ENCODE results near the gene KIF1B.

KIF1B gene

DNA sequence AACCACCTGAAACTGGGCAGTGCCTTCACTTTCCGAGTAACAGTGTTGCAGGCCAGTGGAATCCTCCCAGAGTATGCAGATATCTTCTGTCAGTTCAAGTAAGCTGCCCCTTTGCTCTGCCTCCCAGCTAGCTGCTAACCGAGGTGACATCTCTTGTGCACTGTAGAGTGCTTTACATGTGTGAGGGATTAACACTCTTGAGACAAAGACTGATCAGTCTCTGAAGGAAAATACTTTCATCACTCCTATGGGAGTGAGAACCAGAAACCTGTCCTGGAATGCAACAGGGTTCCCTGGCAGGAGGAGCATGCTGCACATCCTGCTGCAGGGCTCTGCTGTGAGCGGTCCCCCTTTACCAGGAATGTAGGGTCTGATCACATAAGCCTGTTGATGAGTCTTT lies 127.1 kb downstream of the KIF1B start:
- peaks cover 20 to 87% of the 10 kb centered on the region in 2 donors for H3K36me3 ChIP-seq (replicated peaks in 1 of 2; ENCODE audit: control insufficient read depth in 2 of 2, insufficient read depth in 2 of 2, low read length in 2 of 2)
- H2BK120ac ChIP-seq (ENCODE audit: low read depth, low read length): no peak overlapping the region
- DNase-seq (ENCODE audit: low spot score): no peak
- H3K4me2 ChIP-seq (ENCODE audit: insufficient read depth, low read length, poor library complexity, severe bottlenecking): no peak overlapping the region
- no peak overlapping the region for H2BK12ac ChIP-seq (ENCODE audit: low read length)
- H3K9me3 ChIP-seq (replicated peaks in 1 of 2; ENCODE audit: control insufficient read depth in 2 of 2, insufficient read depth in 1 of 2, low read depth in 1 of 2, low read length in 2 of 2): no peaks in the 10 kb centered on the region
- no peak overlapping the region for H4K91ac ChIP-seq (ENCODE audit: low read depth, low read length, poor library complexity)
- H3K4me1 ChIP-seq (ENCODE audit: control insufficient read depth in 2 of 2, insufficient read depth in 1 of 2, low read depth in 1 of 2, low read length in 2 of 2): peaks cover 1 to 9% of the 10 kb centered on the region in 2 donors
- H3K9ac ChIP-seq (ENCODE audit: low read depth, low read length, poor library complexity): no peak overlapping the region
- H3K4ac ChIP-seq (ENCODE audit: low read length): no peak overlapping the region
- no peaks in the 10 kb centered on the region for H3K27me3 ChIP-seq (ENCODE audit: control insufficient read depth in 3 of 3, insufficient read depth in 3 of 3, low read depth in 1 of 3, low read length in 3 of 3)
- H3K23ac ChIP-seq (ENCODE audit: low read depth, low read length, poor library complexity): no peak overlapping the region
- no peak overlapping the region for H4K8ac ChIP-seq (ENCODE audit: low read depth, low read length)
- no peak overlapping the region for H2AK5ac ChIP-seq (ENCODE audit: low read depth, low read length)
- H3K4me3 ChIP-seq (ENCODE audit: low read length in 2 of 2): no peak overlapping the region
- no CpG with 5 or more reads among the region's 3 CpGs for WGBS, 2 donors (ENCODE audit: extremely low coverage in 2 of 2, insufficient read length in 2 of 2, insufficient replicate concordance in 1 of 2)
- no peak overlapping the region for H2BK15ac ChIP-seq (ENCODE audit: low read length)
- H3K18ac ChIP-seq (ENCODE audit: low read length): no peak overlapping the region
- H2BK5ac ChIP-seq (ENCODE audit: low read length): no peak overlapping the region
- H3K79me1 ChIP-seq (ENCODE audit: low read depth, low read length): peaks cover 2% of the 10 kb centered on the region
- no peak overlapping the region for H3K14ac ChIP-seq (ENCODE audit: low read length)
- H2AFZ ChIP-seq (ENCODE audit: low read length): no peak overlapping the region
- no peak overlapping the region for H3K27ac ChIP-seq (replicated peaks; ENCODE audit: low read length)

DNA sequence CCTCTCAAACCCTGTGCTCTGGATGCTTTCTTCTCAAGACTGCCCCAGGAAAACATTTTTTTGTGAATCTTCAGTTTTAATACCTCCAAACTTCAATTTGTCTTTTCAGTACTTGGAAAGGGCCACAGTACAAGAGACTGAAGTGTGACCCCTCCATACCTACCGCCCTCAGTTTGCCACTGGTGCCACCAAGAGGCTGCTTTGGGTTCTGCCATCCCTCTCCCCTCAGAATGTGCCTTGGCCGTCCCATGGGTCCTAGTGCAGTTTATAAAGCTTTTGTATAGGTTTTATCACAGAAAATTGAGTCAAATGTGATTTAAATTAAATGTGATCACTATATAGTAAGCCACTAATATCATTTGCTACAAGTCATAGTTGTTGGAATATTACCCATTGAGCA lies 127.7 kb downstream of the KIF1B start:
- Histone ChIP-seq H2BK15ac (ENCODE audit: low read length) (no peak overlapping the region), H4K91ac (ENCODE audit: low read depth, low read length, poor library complexity) (no peak overlapping the region), H3K27me3 (ENCODE audit: control insufficient read depth in 3 of 3, insufficient read depth in 3 of 3, low read depth in 1 of 3, low read length in 3 of 3) (no peaks in the 10 kb centered on the region), H3K23ac (ENCODE audit: low read depth, low read length, poor library complexity) (no peak overlapping the region), H3K18ac (ENCODE audit: low read length) (no peak overlapping the region), H3K4me1 (ENCODE audit: control insufficient read depth in 2 of 2, insufficient read depth in 1 of 2, low read depth in 1 of 2, low read length in 2 of 2) (peaks cover 1 to 9% of the 10 kb centered on the region in 2 donors), H4K8ac (ENCODE audit: low read depth, low read length) (no peak overlapping the region), H2BK12ac (ENCODE audit: low read length) (no peak overlapping the region), H2AFZ (ENCODE audit: low read length) (no peak overlapping the region), H3K36me3 (replicated peaks in 1 of 2; ENCODE audit: control insufficient read depth in 2 of 2, insufficient read depth in 2 of 2, low read length in 2 of 2) (peaks cover 20 to 93% of the 10 kb centered on the region in 2 donors), H3K4me3 (ENCODE audit: low read length in 2 of 2) (no peak overlapping the region), H3K14ac (ENCODE audit: low read length) (no peak overlapping the region), H3K4me2 (ENCODE audit: insufficient read depth, low read length, poor library complexity, severe bottlenecking) (no peak overlapping the region), H2BK120ac (ENCODE audit: low read depth, low read length) (no peak overlapping the region), H3K27ac (replicated peaks; ENCODE audit: low read length) (no peak overlapping the region), H3K4ac (ENCODE audit: low read length) (no peak overlapping the region), H3K9ac (ENCODE audit: low read depth, low read length, poor library complexity) (no peak overlapping the region), H2AK5ac (ENCODE audit: low read depth, low read length) (no peak overlapping the region), H3K79me1 (ENCODE audit: low read depth, low read length) (peaks cover 2% of the 10 kb centered on the region), H3K9me3 (replicated peaks in 1 of 2; ENCODE audit: control insufficient read depth in 2 of 2, insufficient read depth in 1 of 2, low read depth in 1 of 2, low read length in 2 of 2) (no peaks in the 10 kb centered on the region), H2BK5ac (ENCODE audit: low read length) (no peak overlapping the region)
- no CpG with 5 or more reads among the region's 2 CpGs for WGBS, 2 donors (ENCODE audit: extremely low coverage in 2 of 2, insufficient read length in 2 of 2, insufficient replicate concordance in 1 of 2)
- peak; percentile 21 for DNase-seq (ENCODE audit: low spot score)

DNA sequence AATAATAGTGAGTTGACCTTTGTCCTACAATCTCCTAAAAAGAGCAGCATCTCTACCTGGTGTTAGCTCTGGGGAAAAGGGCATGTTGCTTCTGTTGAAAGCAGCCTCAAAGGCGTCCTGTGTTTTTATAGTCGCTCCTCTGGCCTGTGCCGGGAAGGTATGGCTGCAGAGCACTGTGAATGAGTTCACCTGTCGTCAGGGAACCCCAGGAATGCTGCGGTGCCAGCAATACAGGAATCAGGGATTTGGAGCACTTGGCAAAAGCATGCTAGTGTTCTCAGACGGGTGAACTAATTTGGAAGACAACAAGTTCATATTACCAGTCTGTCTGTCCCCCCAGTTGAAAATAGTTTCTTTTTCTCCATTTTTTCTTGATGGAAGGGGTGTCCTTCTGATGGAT lies 128.2 kb downstream of the KIF1B start:
- Histone ChIP-seq H3K9ac (ENCODE audit: low read depth, low read length, poor library complexity) (no peak overlapping the region), H3K4ac (ENCODE audit: low read length) (no peak overlapping the region), H4K8ac (ENCODE audit: low read depth, low read length) (no peak overlapping the region), H3K23ac (ENCODE audit: low read depth, low read length, poor library complexity) (no peak overlapping the region), H3K27me3 (ENCODE audit: control insufficient read depth in 3 of 3, insufficient read depth in 3 of 3, low read depth in 1 of 3, low read length in 3 of 3) (no peaks in the 10 kb centered on the region), H3K18ac (ENCODE audit: low read length) (no peak overlapping the region), H3K14ac (ENCODE audit: low read length) (no peak overlapping the region), H2AFZ (ENCODE audit: low read length) (no peak overlapping the region), H3K79me1 (ENCODE audit: low read depth, low read length) (peaks cover 2% of the 10 kb centered on the region), H2AK5ac (ENCODE audit: low read depth, low read length) (no peak overlapping the region), H3K4me1 (ENCODE audit: control insufficient read depth in 2 of 2, insufficient read depth in 1 of 2, low read depth in 1 of 2, low read length in 2 of 2) (peaks cover 1 to 9% of the 10 kb centered on the region in 2 donors), H4K91ac (ENCODE audit: low read depth, low read length, poor library complexity) (no peak overlapping the region), H3K9me3 (replicated peaks in 1 of 2; ENCODE audit: control insufficient read depth in 2 of 2, insufficient read depth in 1 of 2, low read depth in 1 of 2, low read length in 2 of 2) (no peaks in the 10 kb centered on the region), H3K4me3 (ENCODE audit: low read length in 2 of 2) (no peak overlapping the region), H2BK15ac (ENCODE audit: low read length) (no peak overlapping the region), H2BK5ac (ENCODE audit: low read length) (no peak overlapping the region), H2BK120ac (ENCODE audit: low read depth, low read length) (no peak overlapping the region), H3K27ac (replicated peaks; ENCODE audit: low read length) (no peak overlapping the region), H3K36me3 (replicated peaks in 1 of 2; ENCODE audit: control insufficient read depth in 2 of 2, insufficient read depth in 2 of 2, low read length in 2 of 2) (peaks cover 21 to 95% of the 10 kb centered on the region in 2 donors), H3K4me2 (ENCODE audit: insufficient read depth, low read length, poor library complexity, severe bottlenecking) (no peak overlapping the region), H2BK12ac (ENCODE audit: low read length) (no peak overlapping the region)
- DNase-seq (ENCODE audit: low spot score): no peak
- no CpG with 5 or more reads among the region's 6 CpGs for WGBS, 2 donors (ENCODE audit: extremely low coverage in 2 of 2, insufficient read length in 2 of 2, insufficient replicate concordance in 1 of 2)

DNA sequence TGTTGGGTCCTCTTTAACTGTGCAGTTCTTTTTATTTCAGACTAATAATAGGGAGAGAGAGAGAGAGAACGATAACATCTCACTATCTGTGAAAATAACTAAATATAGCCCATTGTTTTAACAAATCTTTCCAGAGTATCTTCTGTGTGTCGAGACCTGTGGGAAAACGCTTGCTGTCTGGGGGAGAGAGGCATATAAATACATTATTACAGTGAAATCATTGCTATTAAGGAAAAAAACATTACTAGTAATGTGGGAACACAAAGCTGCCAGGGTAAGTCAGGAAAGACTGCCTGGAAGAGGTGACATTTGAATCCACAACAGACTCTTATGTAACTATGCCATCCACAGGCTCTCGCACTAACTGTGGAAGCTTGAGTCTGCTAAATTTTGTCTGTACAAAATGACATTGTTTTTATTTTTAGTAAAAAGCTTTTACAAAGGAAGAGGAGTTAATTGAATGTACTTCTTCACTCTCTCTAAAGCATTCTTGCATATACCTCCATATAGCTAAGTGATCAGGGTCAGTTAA lies 128.7 kb downstream of the KIF1B start:
- H3K36me3 ChIP-seq (replicated peaks in 1 of 2; ENCODE audit: control insufficient read depth in 2 of 2, insufficient read depth in 2 of 2, low read length in 2 of 2): peaks cover 23 to 97% of the 10 kb centered on the region in 2 donors
- no peak overlapping the region for H3K18ac ChIP-seq (ENCODE audit: low read length)
- H2BK12ac ChIP-seq (ENCODE audit: low read length): no peak overlapping the region
- WGBS, 2 donors (ENCODE audit: extremely low coverage in 2 of 2, insufficient read length in 2 of 2, insufficient replicate concordance in 1 of 2): no CpG with 5 or more reads among the region's 4 CpGs
- H3K79me1 ChIP-seq (ENCODE audit: low read depth, low read length): peaks cover 2% of the 10 kb centered on the region
- H3K27me3 ChIP-seq (ENCODE audit: control insufficient read depth in 3 of 3, insufficient read depth in 3 of 3, low read depth in 1 of 3, low read length in 3 of 3): no peaks in the 10 kb centered on the region
- DNase-seq (ENCODE audit: low spot score): no peak
- H2AK5ac ChIP-seq (ENCODE audit: low read depth, low read length): no peak overlapping the region
- no peak overlapping the region for H3K27ac ChIP-seq (replicated peaks; ENCODE audit: low read length)
- H3K4ac ChIP-seq (ENCODE audit: low read length): no peak overlapping the region
- H3K4me1 ChIP-seq (ENCODE audit: control insufficient read depth in 2 of 2, insufficient read depth in 1 of 2, low read depth in 1 of 2, low read length in 2 of 2): peaks cover 1 to 9% of the 10 kb centered on the region in 2 donors
- H3K23ac ChIP-seq (ENCODE audit: low read depth, low read length, poor library complexity): no peak overlapping the region
- H3K9me3 ChIP-seq (replicated peaks in 1 of 2; ENCODE audit: control insufficient read depth in 2 of 2, insufficient read depth in 1 of 2, low read depth in 1 of 2, low read length in 2 of 2): no peaks in the 10 kb centered on the region
- no peak overlapping the region for H4K91ac ChIP-seq (ENCODE audit: low read depth, low read length, poor library complexity)
- H2AFZ ChIP-seq (ENCODE audit: low read length): no peak overlapping the region
- H2BK15ac ChIP-seq (ENCODE audit: low read length): no peak overlapping the region
- no peak overlapping the region for H3K4me2 ChIP-seq (ENCODE audit: insufficient read depth, low read length, poor library complexity, severe bottlenecking)
- H3K4me3 ChIP-seq (ENCODE audit: low read length in 2 of 2): no peak overlapping the region
- H2BK5ac ChIP-seq (ENCODE audit: low read length): no peak overlapping the region
- no peak overlapping the region for H3K14ac ChIP-seq (ENCODE audit: low read length)
- H3K9ac ChIP-seq (ENCODE audit: low read depth, low read length, poor library complexity): no peak overlapping the region
- no peak overlapping the region for H2BK120ac ChIP-seq (ENCODE audit: low read depth, low read length)
- no peak overlapping the region for H4K8ac ChIP-seq (ENCODE audit: low read depth, low read length)

All from neuronal stem cell (in vitro differentiated cells).